HG03520 (cell line): ENCODE results near the gene MRPS27.

Source experiments
- ATAC-seq: cut with Tn5 transposase; IDR thresholded peaks from one replicate; pipeline ENCODE4 v1.9.1; 2021; ENCODE audit warnings: mild to moderate bottlenecking, moderate library complexity; ENCODE audit not compliant: unreplicated experiment

Gene MRPS27

DNA sequence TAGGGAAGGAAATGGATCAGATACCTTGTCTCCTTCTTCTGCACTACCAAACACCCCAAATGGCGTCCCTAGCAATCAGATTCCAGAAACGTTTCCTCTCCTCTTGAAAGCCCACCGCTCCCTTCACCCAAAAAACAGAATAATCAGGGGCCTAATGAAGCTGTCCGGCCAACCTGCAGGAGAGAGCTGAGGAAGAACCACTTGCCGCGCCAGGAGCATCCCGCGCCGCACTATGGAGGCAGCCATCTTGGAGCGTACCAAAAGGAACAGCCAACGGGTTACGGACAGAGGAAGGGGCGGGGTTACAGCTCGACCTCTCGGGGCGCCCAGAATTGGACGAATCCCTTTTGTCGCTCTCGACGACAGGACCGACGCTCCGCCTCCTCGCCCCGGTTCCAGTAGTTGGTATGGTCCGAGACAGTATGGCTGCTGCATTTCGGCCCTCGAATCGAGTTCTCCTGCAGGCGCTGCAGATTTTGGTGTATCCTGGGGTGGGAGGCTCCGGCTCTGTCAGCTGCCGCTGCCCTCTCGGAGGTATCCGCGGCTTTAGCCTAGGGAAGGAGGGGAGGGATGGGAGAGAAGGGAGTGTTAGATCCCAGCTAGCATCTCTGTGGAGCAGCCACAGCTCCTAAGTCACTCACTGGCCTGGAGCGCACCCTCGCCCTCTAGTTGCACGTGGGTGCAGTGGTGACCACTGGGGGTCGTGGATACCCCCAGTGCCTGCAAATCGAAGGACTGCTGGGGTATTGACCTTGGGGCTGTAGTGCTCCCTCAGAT, at the start of gene MRPS27, which contains the start of gene PTCD2:
Gene MRPS27, minus strand, starts transcription at position 265 of the 777 bp plus-strand sequence. Its CDS starts 19 bp downstream, at position 246.
Gene PTCD2, plus strand, starts transcription at position 398 of the 777 bp plus-strand sequence. Its CDS starts 10 bp downstream, at position 408.
- ATAC-seq: peak; percentile 97

- ATAC-seq: no peak
These were observed 49.7 kb upstream of the MRPS27 start for GRCh38 chr5:72369711-72370110.

DNA sequence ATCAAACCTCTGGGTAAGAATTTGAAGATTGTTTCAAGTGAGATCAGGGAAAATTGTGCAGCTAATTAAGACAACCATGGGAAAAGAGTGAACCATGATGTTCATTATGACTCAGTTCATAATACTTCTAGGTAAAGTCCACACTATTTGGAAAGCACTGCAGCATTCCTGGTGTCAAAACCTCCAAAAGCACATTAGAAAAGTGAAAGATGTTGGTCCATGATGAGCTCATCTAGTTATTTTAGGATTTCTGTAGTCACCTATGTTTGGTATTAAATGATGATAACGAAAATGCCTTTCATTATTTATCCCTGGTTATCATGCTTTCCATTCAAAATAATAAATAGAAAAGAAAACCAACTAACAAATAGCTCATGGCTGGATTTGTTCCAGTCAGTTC, 49.3 kb upstream of the MRPS27 start:
- ATAC-seq: no peak

DNA sequence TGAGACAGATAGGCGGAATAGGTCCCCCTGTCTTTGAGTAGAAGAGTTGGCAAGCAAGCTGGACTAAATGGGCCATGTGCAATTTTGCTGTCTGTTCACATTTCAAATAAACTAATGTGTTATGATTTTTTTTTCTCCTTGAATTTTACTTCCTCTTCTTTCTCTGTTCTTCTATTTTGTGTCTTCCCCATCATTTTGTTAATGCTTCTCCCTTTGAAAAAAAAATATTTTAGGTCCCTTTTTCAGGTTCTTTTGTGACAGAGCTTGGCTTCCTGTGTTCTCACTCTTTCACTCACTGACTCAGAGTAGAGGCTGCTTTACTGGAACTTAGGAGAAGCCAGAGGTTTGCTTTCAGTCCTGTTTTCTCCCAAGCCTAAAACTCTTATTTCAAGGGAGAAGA, 48.2 kb upstream of the MRPS27 start:
- no peak for ATAC-seq

GRCh38 chr5:72366324-72366976, 46.4 kb upstream of the MRPS27 start:
- ATAC-seq: peak; percentile 73

- ATAC-seq: no peak
These were observed 44.9 kb upstream of the MRPS27 start for GRCh38 chr5:72364951-72365350.

- no peak for ATAC-seq
These were observed 44.1 kb upstream of the MRPS27 start for GRCh38 chr5:72364171-72364570.

- ATAC-seq: no peak
These were observed 43.2 kb upstream of the MRPS27 start for GRCh38 chr5:72363166-72363802.

- ATAC-seq: no peak
These were observed 39.8 kb upstream of the MRPS27 start for GRCh38 chr5:72359886-72360285.

- no peak for ATAC-seq
These were observed 38.9 kb upstream of the MRPS27 start for GRCh38 chr5:72358925-72359324.

DNA sequence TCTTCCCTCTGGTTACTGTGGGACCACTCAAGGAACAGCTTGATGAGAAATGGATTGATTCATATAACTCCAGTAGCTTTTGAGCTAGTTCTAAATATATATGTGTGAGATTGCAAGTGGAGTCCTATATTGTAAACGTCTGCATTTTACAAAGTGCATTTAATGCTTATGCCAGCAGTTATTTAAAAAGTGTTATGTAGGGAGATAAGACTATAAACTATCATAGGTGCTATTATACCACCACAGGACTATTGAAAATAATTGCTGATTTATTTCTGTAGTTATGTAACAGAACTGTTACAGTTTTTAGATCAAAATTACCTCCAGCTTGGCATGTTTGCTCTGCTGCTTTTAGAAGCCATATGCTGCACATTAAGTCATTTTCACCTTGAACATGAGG, 36.3 kb upstream of the MRPS27 start:
- no peak for ATAC-seq

DNA sequence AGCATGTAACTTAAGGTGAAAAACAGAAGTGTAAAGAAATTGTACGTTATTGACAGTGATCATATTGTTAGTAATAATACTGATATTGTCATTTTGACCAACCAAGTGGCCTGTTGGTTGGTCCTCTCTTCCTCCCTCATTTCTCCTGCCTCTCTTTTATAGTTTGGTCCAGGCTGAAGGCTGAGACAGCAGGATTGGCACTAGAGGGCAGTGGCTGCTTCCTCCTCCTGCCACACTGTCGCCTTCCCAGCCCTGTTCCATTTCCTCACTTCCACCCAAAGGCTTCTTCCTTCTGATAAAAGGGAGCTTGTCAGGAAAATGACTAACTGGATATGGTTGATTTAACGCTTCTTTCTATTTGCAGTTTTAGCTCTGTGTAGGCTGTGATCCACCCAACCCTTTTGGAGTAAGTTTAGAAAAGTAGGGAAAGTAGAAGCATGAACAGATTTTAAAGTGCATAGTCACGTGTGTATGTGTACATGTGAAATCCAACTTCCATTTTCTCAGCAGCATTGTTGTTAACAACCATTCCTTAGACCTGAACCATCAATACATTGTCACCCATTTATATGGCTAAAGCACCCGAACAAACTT, 35.8 kb upstream of the MRPS27 start:
- no peak for ATAC-seq

DNA sequence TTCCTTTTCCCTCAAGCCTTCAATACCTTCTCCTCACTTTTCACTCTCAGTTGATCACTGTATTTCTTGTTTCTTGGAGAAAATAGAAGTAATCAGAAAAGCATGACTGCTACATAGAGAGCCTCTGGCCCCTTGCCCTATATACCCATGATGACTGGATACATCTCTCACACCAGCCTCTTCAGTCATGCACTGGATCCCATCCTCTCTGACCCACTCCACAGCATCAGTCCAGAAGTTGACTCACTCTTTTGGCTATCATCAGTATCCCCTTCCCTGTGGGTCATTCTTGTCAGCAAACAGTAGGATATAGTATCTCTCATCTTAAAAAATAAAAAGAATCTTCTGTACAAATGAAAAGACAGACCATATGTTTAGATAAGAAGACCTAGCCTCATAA, 33.0 kb upstream of the MRPS27 start:
- no peak for ATAC-seq

DNA sequence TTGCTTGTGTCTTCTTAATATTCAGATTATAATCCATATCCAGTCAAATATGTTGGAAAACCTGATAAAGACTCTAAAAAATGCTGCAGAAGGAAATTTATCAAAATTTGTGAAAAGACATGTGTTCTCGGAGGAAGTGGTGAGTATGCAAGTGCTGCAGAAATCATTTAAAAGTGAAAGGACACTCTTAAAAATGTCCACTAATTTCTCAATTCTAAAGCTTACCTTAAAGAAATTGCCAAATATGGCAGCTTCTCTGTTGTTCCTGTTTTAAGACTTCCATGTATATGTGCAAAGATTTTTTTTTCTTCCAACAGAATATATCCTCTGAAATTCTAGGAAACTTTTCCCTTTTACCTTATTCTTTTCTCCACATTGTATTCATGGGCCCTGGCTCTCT, 32.6 kb upstream of the MRPS27 start:
- ATAC-seq: no peak

- no peak for ATAC-seq
These were observed 31.3 kb upstream of the MRPS27 start for GRCh38 chr5:72351376-72351775.

DNA sequence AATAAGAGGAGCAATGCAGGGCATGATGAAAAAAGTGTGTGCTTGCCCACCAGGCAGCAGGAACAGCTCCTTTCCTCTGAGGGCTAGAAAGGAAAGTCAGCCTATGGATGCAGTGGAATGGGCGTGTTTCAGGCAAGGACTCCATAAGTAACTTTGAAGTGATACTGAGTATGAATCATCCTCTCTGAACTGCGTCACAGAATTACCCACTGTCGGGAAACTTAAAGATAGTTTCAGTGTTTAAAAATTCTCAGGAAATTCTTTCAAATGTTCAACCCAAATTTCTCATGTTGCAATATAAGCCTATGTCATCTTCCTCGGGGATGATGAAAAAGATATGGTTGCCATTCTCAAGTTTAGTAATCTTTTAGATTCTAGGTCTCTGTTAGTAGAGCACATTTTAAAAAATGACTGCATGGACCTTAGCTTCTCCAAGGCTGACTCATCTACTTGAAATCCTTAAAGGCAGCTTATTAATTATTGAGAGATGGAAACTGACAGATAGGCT, 27.8 kb upstream of the MRPS27 start:
- ATAC-seq: no peak

GRCh38 chr5:72346398-72346797, 26.4 kb upstream of the MRPS27 start:
- no peak for ATAC-seq

DNA sequence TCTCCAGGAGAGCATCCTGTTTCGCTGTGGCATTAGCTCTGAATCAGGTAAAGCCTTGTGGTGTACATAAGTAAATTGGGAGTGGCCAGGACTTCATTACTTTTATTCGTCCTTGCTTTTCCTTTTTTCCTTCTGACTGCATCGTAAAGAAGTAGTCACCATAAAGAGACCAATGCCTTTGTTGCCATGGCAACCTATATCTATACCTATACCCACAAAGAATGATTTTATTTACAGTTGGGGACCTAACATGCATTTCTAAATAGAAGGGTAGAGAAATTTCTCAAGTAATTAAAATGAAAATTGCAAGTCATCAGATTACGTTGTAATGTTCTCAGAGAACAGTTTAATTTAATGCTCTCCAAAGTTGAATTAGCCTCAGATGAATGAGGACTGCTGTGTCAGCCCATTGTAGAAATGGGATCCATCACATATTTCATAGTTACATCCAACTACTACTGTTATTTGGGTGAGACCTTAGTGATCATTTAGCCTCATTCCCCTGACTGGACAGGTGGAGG, 18.7 kb upstream of the MRPS27 start:
- no peak for ATAC-seq

GRCh38 chr5:72337159-72337558, 17.1 kb upstream of the MRPS27 start:
- ATAC-seq: no peak

- no peak for ATAC-seq
These were observed 10.7 kb upstream of the MRPS27 start for GRCh38 chr5:72330712-72331111.

DNA sequence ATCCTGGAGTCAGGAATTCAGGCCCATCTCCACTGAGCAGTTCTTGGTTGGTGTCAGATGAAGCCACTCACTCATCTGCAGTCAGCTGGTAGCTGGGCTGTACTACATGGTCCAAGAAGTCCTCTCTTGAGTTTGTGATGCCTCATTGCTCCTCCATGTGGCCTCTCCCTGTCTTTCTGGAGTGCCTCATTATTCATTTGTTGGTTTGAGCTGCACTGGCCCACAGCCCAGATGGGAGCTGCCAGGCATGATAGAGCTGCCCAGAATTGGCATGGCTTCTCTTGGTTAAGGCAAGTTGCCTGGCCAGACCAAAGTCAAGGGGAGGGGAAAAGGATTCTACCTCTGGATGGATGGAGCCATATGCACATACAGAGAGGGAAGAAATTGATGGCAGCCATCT, 8.1 kb upstream of the MRPS27 start:
- no peak for ATAC-seq
